OCI-LY7 (cell line): ENCODE data around the gene MAP4K5.

Source experiments
- EZH2phosphoT487 ChIP-seq: fragments of 200-600 bp; sonication (generic); IDR thresholded peaks from 2 replicates; pipeline ENCODE4 v1.6.1; 2018; ENCODE audit warnings: low read depth, borderline replicate concordance, mild to moderate bottlenecking, mixed run types, antibody characterized with exemption, low read length, moderate library complexity, mixed read lengths
- TF ChIP-seq, protein P1 (sequence below): fragments of 200-600 bp; sonication (generic); conservative IDR thresholded peaks from 2 replicates; pipeline ENCODE4 v1.5.1; 2014; ENCODE audit warnings: mild to moderate bottlenecking, antibody characterized with exemption, low read length, moderate library complexity, mixed read lengths

GRCh38 chr14:50475460-50475859 lies 56.9 kb downstream of the MAP4K5 start:
- TF ChIP-seq, protein P1, sequence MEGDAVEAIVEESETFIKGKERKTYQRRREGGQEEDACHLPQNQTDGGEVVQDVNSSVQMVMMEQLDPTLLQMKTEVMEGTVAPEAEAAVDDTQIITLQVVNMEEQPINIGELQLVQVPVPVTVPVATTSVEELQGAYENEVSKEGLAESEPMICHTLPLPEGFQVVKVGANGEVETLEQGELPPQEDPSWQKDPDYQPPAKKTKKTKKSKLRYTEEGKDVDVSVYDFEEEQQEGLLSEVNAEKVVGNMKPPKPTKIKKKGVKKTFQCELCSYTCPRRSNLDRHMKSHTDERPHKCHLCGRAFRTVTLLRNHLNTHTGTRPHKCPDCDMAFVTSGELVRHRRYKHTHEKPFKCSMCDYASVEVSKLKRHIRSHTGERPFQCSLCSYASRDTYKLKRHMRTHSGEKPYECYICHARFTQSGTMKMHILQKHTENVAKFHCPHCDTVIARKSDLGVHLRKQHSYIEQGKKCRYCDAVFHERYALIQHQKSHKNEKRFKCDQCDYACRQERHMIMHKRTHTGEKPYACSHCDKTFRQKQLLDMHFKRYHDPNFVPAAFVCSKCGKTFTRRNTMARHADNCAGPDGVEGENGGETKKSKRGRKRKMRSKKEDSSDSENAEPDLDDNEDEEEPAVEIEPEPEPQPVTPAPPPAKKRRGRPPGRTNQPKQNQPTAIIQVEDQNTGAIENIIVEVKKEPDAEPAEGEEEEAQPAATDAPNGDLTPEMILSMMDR = no peak
- no peak for TF ChIP-seq EZH2phosphoT487
